WTC11 (cell line): ENCODE data around the gene DDX51. TPM values are rescaled to one million over a fixed set of nuclear protein-coding genes. Genes with fewer than 3 reads are reported as not detected.

Source experiments
- ATAC-seq: fragments of 200-7000 bp; cut with Tn5 transposase; 2 replicates; pipeline ENCODE4 v1.10.0; 2021; ENCODE audit warnings: mild to moderate bottlenecking, moderate library complexity
- CTCF ChIA-PET: fragments of 300-600 bp; sonication (Branson Sonifier 250); formaldehyde crosslinking; loops from one replicate; lab custom pipeline; 2021; ENCODE audit warnings: antibody characterized with exemption; lab: Charles Lee
- POLR2A ChIA-PET: fragments of 350-600 bp; sonication (Branson Sonifier 250); formaldehyde crosslinking; loops from one replicate; lab custom pipeline; 2021; ENCODE audit warnings: antibody characterized with exemption; lab: Charles Lee
- DNase-seq: peaks from one replicate; pipeline ENCODE4 v3.0.0; 2021; ENCODE audit warnings: low spot score
- H3K27ac Mint-ChIP-seq: 2 replicates; pipeline ENCODE4 v1.8.0; 2021; ENCODE audit warnings: mixed read lengths
- H3K27me3 Mint-ChIP-seq: 2 replicates; pipeline ENCODE4 v1.8.0; 2021; ENCODE audit warnings: low read depth, mild to moderate bottlenecking, moderate library complexity, mixed read lengths
- H3K36me3 Mint-ChIP-seq: 2 replicates; pipeline ENCODE4 v1.8.0; 2021; ENCODE audit warnings: mixed read lengths
- H3K4me1 Mint-ChIP-seq: 2 replicates; pipeline ENCODE4 v1.8.0; 2022; ENCODE audit warnings: mixed read lengths
- H3K4me3 Mint-ChIP-seq: 2 replicates; pipeline ENCODE4 v1.8.0; 2021; ENCODE audit warnings: mild to moderate bottlenecking, moderate library complexity, mixed read lengths
- H3K9me3 Mint-ChIP-seq: 2 replicates; pipeline ENCODE4 v1.8.0; 2021; ENCODE audit warnings: mixed read lengths
- AFF4 ChIP-seq: sonication (generic); formaldehyde crosslinking; IDR thresholded peaks from 2 replicates; pipeline ENCODE4 v1.8.1; 2023; ENCODE audit warnings: mild to moderate bottlenecking, missing genetic modification reagents, borderline replicate concordance
- E2F5 ChIP-seq: sonication (generic); formaldehyde crosslinking; IDR thresholded peaks from 2 replicates; pipeline ENCODE4 v1.8.1; 2022; ENCODE audit warnings: mild to moderate bottlenecking, moderate library complexity, missing genetic modification reagents
- EMX1 ChIP-seq: fragments of 250-450 bp; sonication (Bioruptor Pico); IDR thresholded peaks from 2 replicates; pipeline ENCODE4 v1.8.0; 2021; ENCODE audit warnings: mild to moderate bottlenecking
- ETV6 ChIP-seq: sonication (generic); formaldehyde crosslinking; IDR thresholded peaks from 2 replicates; pipeline ENCODE4 v1.8.1; 2022; ENCODE audit warnings: mild to moderate bottlenecking, missing genetic modification reagents
- FOXP4 ChIP-seq: sonication (generic); formaldehyde crosslinking; IDR thresholded peaks from 2 replicates; pipeline ENCODE4 v1.8.0; 2022; ENCODE audit warnings: mild to moderate bottlenecking, missing genetic modification reagents
- GTF2I ChIP-seq: fragments of 250-450 bp; sonication (Bioruptor Pico); conservative IDR thresholded peaks from 2 replicates; pipeline ENCODE4 v1.4.0; 2021; ENCODE audit warnings: mild to moderate bottlenecking
- HMGXB4 ChIP-seq: sonication (generic); formaldehyde crosslinking; IDR thresholded peaks from 2 replicates; pipeline ENCODE4 v1.8.1; 2023; ENCODE audit warnings: mild to moderate bottlenecking, moderate library complexity, missing genetic modification reagents
- JAZF1 ChIP-seq: fragments of 250-450 bp; sonication (Bioruptor Pico); IDR thresholded peaks from 2 replicates; pipeline ENCODE4 v1.9.0; 2021; ENCODE audit warnings: moderate library complexity, mild to moderate bottlenecking, inconsistent platforms
- KAT7 ChIP-seq: sonication (generic); formaldehyde crosslinking; IDR thresholded peaks from 2 replicates; pipeline ENCODE4 v1.8.1; 2023; ENCODE audit warnings: missing genetic modification reagents, mild to moderate bottlenecking, borderline replicate concordance
- NFYB ChIP-seq: sonication (generic); formaldehyde crosslinking; conservative IDR thresholded peaks from 2 replicates; pipeline ENCODE4 v1.8.0; 2022; ENCODE audit warnings: low read depth, missing genetic modification reagents
- OVOL2 ChIP-seq: fragments of 250-450 bp; sonication (Bioruptor Pico); IDR thresholded peaks from 2 replicates; pipeline ENCODE4 v1.9.0; 2021; ENCODE audit warnings: mild to moderate bottlenecking, borderline replicate concordance
- RELA ChIP-seq: sonication (generic); formaldehyde crosslinking; IDR thresholded peaks from 2 replicates; pipeline ENCODE4 v1.8.1; 2022; ENCODE audit warnings: missing genetic modification reagents, mild to moderate bottlenecking, borderline replicate concordance
- SMAD4 ChIP-seq: sonication (generic); formaldehyde crosslinking; IDR thresholded peaks from 2 replicates; pipeline ENCODE4 v1.8.0; 2022; ENCODE audit warnings: mild to moderate bottlenecking, missing genetic modification reagents
- TEAD1 ChIP-seq: sonication (generic); formaldehyde crosslinking; IDR thresholded peaks from 2 replicates; pipeline ENCODE4 v1.8.0; 2022; ENCODE audit warnings: mild to moderate bottlenecking, missing genetic modification reagents
- ZMAT4 ChIP-seq: fragments of 250-450 bp; sonication (Bioruptor Pico); IDR thresholded peaks from 2 replicates; pipeline ENCODE4 v1.9.0; 2021; ENCODE audit warnings: mild to moderate bottlenecking
- ZNF219 ChIP-seq: sonication (generic); formaldehyde crosslinking; IDR thresholded peaks from 2 replicates; pipeline ENCODE4 v1.8.0; 2023; ENCODE audit warnings: missing genetic modification reagents, mild to moderate bottlenecking, borderline replicate concordance
- ZNF263 ChIP-seq: sonication (generic); formaldehyde crosslinking; IDR thresholded peaks from 2 replicates; pipeline ENCODE4 v1.8.1; 2022; ENCODE audit warnings: low read depth, mild to moderate bottlenecking, moderate library complexity, missing genetic modification reagents
- ZNF281 ChIP-seq: sonication (generic); formaldehyde crosslinking; IDR thresholded peaks from 2 replicates; pipeline ENCODE4 v1.8.0; 2023; ENCODE audit warnings: mild to moderate bottlenecking, missing genetic modification reagents
- ZNF423 ChIP-seq: fragments of 250-450 bp; sonication (Bioruptor Pico); IDR thresholded peaks from 2 replicates; pipeline ENCODE4 v2.1.2; 2022; ENCODE audit warnings: mild to moderate bottlenecking, moderate library complexity
- ZNF671 ChIP-seq: fragments of 250-450 bp; sonication (Bioruptor Pico); IDR thresholded peaks from 2 replicates; pipeline ENCODE4 v1.8.0; 2021; ENCODE audit warnings: mild to moderate bottlenecking
- total RNA-seq: library from RNA; stranded (reverse); gene quantifications from 3 replicates; pipeline ENCODE4 v1.2.3, GENCODE V29; 2021

Gene DDX51
- total RNA-seq, 1 experiment from 2014 or later: 32.7 TPM

- TF ChIP-seq FOXP4 (CRISPR knock-in tag) (0 out of 2 replicates have a peak, but pooled peaks have one; percentile 22), AFF4 (no peak), RELA (CRISPR knock-in tag) (no peak)
Measured at GRCh38 chr12:132153501-132154340, 9.6 kb upstream of the DDX51 start (continued).

GRCh38 chr12:132152953-132153352, 8.8 kb upstream of the DDX51 start:
- H3K27me3 Mint-ChIP-seq: no peaks in the 10 kb centered on the region
- no peak for TF ChIP-seq ZNF281
- TF ChIP-seq EMX1 (CRISPR knock-in tag): no peak
- no peak for TF ChIP-seq ZNF263 (CRISPR knock-in tag)
- TF ChIP-seq GTF2I (CRISPR knock-in tag): no peak
- no peak for TF ChIP-seq ZNF423
- TF ChIP-seq KAT7 (CRISPR knock-in tag): no peak
- H3K4me3 Mint-ChIP-seq: no peak overlapping the region
- H3K36me3 Mint-ChIP-seq: peaks cover 4% of the 10 kb centered on the region; the same call in 1 of the 2 replicates
- DNase-seq: no peak
- no peaks in the 10 kb centered on the region for H3K4me1 Mint-ChIP-seq
- ATAC-seq: no peak
- no peak overlapping the region for H3K27ac Mint-ChIP-seq
- CTCF ChIA-PET: interaction anchor here (1.2 to 2.0 kb wide), 7 partner anchors 10 to 261 kb away, joined by 4 to 37 read pairs (median 11); no protein-coding TSS in a partner anchor
- no peaks in the 10 kb centered on the region for H3K9me3 Mint-ChIP-seq
- POLR2A ChIA-PET: no interaction called here

GRCh38 chr12:132152411-132152821, 8.3 kb upstream of the DDX51 start:
- no peaks in the 10 kb centered on the region for H3K27me3 Mint-ChIP-seq
- ATAC-seq (no peak), DNase-seq (no peak)
- H3K27ac Mint-ChIP-seq: no peak overlapping the region
- no peak overlapping the region for H3K4me3 Mint-ChIP-seq
- no peak for TF ChIP-seq ZMAT4 (CRISPR knock-in tag)
- TF ChIP-seq EMX1 (CRISPR knock-in tag): no peak
- no peak for TF ChIP-seq ZNF263 (CRISPR knock-in tag)
- TF ChIP-seq NFYB (CRISPR knock-in tag): no peak
- no peak for TF ChIP-seq ZNF219 (CRISPR knock-in tag)
- no peak for TF ChIP-seq ETV6 (CRISPR knock-in tag)
- TF ChIP-seq KAT7 (CRISPR knock-in tag): no peak
- no peak for TF ChIP-seq SMAD4 (CRISPR knock-in tag)
- no peak for TF ChIP-seq TEAD1 (CRISPR knock-in tag)
- TF ChIP-seq ZNF423: no peak
- TF ChIP-seq E2F5: no peak
- no peak for TF ChIP-seq HMGXB4 (CRISPR knock-in tag)
- TF ChIP-seq OVOL2 (CRISPR knock-in tag): no peak
- no peak for TF ChIP-seq ZNF671 (CRISPR knock-in tag)
- no peak for TF ChIP-seq JAZF1 (CRISPR knock-in tag)
- CTCF ChIA-PET: interaction anchor here (1.2 to 2.0 kb wide), 2 partner anchors 10 to 261 kb away, joined by 5 to 30 read pairs; no protein-coding TSS in a partner anchor
- no peaks in the 10 kb centered on the region for H3K9me3 Mint-ChIP-seq
- peaks cover 4% of the 10 kb centered on the region; the same call in 1 of the 2 replicates for H3K36me3 Mint-ChIP-seq
- POLR2A ChIA-PET: no interaction called here
- H3K4me1 Mint-ChIP-seq: no peaks in the 10 kb centered on the region
